HG03097 (cell line): Measurements from ENCODE around the gene NREP.
A peak's percentile ranks its signal among the peaks of the same experiment; 100 is the strongest.
"Not testable (repeated sequence)": the region's sequence is repeated elsewhere in the genome, so short reads cannot be mapped to it uniquely, and the experiment has no call there.

Experiments used
- ATAC-seq: cut with Tn5 transposase; IDR thresholded peaks from one replicate; pipeline ENCODE4 v1.9.1; 2021; ENCODE audit not compliant: unreplicated experiment, low FRiP score

Gene NREP

DNA sequence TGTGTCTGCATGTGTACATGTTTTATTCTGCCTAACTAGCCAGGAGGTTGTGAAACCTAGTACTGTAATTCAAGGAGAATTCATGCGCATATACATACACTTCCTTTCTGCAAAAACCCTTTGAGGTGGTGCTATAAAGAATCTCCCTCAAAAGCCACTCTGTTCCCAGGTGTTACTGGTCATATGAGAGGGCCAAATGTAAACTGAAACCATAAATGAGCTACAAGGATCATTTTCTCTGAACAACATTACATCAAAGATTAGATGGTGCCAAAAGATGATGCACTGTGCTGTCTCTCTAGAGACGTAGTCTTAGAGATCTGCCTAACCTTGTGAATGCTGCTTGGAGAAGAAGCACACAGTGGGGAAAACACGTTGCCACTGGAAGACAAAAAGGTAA lies 15.7 kb downstream of the NREP start:
- peak; percentile 59 for ATAC-seq

DNA sequence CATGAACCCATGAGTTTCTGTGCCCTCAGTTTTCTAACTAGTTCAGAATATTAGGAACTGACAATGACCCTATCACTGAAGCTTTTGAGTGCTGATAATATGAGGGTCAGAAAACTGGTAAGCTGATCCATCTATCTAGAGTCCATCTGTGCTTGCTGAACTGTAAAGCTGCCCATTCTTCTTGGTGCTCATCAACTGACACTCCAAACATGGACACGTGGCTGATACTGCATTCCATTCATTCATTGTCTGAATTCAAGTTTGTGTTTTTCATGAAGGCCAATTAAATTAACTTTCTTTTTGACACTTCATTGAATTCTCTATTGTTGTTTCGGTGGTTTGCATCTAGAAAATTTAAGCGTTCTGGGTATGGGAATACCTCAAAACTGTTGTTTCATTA lies 17.6 kb downstream of the NREP start:
- ATAC-seq: no peak

DNA sequence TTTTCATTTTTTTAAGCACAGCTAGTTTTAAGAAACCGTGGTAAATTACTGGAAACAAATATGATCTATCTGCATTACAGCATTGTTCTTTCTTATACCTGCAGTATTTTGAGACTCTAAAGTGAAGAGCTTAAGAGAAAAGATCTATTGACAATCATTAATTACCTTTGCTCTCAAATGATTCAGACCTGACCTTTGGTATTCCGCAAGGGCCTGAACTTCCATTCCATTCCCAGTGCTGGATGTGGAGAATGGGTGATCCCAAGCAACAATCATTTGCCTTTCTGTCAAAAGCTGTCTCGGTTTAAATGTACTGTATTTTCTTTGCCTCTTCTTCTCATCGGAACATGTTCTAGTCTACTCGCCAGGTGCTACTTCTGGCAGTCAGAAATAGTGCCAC lies 18.9 kb downstream of the NREP start:
- ATAC-seq: no peak

DNA sequence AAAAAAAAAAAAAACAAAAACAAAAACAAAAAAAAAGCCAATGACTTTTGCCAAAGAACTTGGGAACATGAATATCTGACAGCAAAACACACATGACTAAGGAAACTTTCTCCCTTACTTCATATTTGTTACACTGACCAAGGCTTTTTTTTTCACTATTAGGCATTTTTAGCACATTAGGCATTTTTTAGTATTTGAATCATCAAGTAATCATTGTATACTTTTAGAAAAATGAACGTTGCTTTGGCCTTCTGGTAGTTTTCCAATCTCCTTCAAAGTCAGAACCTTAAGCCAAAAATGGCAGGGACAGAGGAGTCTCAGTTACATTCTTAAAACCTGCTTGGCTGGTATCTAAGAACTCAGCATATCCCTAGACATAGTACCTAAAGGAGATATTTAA lies 19.3 kb downstream of the NREP start:
- no peak for ATAC-seq

DNA sequence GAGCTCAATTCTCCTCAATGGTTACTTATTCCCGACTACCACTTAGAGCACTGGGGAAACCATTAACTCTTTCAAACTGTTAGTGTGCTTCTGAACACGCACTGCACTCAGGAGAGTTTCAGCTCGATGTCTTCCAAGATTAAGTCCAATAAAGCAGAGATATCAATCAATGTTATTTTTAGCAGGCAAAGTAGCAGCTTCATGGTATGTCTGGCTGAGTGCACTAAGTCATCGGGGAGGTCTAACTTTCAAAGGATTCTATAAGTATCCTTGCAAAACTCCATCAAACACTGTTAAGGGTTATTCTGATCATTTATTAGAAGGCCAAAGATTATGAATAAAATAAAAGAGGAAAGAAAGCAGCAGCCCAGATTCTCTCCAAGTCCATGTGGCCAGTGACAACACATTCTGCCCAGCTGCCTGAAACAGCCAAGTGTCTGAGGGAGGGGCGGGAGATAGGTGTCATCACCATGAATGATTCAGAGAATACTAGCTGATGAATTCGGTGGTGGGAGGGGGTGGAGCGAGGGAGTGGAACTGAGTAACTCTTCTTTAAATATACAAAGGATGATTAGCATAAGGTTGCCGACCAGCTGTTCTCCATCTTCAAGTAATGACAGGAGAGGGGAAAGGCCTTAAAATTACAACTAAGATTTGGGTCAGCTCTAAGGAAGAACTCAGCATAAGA lies 21.3 kb downstream of the NREP start:
- ATAC-seq: no peak

DNA sequence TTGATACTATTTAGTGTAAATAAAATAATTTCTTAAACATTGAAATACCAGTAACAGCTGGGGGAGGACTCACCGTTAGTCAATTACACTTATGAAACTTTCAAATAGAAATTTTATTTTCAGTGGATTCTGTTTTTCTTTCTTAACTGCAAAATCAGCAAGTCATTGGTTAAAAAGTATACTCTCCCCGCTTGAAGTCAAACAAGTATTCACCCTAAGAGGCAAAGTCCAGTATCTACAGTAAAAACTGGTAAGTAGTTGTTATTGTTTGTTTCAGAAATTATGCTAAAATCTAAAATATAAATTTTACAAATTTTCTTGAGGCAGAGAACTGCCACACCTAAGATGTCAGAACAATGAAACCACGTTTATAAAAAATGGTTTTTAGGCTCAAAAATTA lies 22.4 kb downstream of the NREP start:
- no peak for ATAC-seq

DNA sequence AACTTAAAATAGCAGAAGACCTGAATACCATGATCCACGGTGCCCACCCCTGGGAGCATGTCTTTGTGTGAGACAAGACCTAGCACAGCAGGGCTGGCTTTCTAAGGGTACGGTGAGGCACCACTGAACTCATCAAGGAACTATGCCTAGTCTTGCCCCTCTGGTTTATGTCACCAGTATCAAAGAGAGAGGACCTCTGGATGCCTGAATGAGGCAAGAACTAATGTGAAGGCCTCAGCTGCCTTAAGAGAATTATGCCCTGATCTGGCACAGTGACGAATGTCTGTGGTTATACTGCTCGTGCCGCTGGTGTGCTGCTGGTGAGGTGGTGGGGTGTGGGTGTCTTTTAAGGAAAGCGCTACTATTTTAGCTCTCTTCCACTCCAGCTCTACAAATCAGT lies 23.0 kb downstream of the NREP start:
- no peak for ATAC-seq

DNA sequence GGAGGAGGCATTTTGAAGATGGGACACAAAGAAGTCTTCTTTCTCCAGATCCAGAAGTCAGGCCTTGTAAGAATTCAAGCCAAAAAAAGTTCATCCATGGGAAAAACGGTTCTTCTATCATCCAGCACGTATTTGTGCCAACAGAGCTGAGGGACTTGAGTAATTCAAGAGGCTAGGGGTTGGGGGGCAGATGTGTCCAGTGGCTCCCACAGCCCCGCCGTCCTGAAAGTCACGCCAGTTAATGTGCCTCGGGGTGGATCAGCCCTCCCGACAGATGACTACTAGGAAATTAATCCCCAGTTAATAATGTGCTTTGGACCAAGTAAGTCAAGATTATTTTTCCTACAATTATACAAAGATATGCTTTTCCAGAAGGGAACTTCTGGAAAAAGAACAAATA lies 23.4 kb downstream of the NREP start:
- no peak for ATAC-seq

DNA sequence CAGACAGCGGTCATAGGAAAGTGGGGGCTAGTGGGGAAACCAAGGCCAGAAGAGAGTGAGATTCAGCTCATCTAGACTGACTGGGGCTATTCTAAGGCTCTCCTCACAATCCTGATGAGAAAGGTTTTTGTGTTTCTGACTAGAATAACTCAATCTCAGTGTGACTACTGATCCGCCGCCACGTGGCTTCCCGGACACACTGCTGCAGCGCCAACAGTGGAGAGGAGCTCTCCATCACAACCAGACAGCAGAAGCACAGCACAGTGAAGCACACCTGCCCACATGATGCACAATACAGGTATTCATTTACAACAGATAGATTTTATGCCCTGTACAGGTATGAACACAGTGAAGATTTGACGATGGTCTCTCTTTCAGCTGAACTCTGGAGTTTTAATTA lies 25.4 kb downstream of the NREP start:
- ATAC-seq: no peak

DNA sequence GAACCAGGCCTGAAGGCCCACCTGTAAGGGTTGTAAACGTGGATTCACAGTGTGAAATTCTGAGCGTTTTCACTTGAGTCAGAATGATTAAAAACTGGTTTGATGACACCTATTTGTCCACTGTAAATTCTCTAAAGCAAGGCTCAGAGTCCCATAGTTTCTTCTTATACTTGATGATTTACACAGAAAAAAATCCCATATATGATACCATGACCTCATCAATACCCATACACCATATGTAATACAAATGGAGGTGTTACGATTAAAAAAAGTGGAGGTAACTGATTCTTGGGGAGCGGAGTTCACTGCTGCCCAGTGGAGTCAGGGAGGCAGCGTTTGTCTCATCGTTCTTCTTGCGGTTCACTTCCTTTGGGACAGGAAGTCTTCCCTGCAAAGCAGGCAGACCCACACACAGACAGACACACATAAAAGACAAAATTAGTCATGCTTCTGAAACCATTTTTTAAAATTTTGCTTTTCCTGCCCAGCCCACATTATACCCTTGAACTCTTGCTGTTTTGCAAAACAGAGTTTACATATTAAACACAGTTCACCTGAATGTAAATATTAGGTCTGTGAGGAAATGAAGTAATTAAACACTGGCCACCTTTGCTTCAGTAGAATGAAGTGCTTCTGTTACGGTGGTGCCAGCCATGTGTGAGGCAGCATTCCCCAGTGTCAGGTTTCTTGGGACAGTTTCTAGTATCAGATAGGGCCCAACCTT lies 26.2 kb downstream of the NREP start:
- ATAC-seq: peak; percentile 72

DNA sequence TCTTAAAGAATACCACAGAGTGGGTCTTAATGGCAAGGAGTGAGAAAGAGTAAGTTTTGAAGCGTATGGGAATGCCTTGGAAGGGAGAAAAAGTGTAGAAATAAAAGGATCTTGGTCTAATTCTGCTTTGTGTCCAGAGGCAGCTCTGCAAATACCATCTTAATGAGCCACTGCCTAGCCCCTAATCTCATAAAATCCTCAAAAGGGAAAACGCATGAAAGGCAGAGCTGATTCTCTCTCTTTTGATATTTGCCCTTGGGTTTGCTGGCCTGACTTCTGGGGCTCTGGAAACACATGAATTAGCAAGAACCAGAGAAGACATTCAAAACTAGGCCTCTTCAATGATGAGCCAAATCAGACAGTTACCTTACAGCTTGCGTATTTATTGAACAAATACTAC lies 28.1 kb downstream of the NREP start:
- ATAC-seq: no peak

DNA sequence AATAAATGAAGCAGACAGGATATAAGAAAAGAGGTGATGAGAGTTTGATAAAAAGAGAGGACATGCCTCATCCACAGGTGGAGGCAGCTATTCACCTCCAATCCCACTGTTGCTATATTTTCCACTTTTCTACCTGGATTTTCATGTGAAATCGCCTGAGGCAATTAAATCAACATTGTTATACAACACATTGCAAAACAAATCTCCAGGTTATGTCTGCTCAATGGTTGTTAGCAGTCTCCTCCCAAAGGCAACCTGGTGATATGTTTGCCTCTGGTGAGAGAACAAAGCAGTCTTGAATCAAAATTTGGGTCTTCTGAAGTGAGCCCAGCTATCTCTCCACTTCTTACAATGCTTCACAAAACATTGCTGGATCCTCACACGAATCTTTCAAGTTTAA lies 30.0 kb downstream of the NREP start:
- ATAC-seq: no peak

DNA sequence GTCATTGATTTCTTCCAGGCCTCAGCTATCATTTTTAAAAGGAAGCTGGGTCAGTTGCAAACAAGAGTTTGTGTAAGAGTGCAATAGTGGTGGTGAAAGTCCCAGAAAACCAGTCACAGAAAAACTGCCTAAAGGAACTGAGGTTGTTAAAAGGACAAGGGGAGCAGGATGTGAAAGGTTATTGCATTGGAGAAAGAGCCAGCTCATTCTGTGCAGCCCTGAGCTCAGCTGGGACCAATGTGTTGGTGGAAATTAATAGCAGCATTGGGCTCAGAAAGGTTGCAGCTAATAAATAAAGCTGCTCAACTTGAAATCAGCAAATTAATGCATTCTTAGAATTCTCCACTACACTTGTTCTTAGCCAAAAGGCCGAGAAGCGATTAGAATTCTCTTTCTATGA lies 34.9 kb downstream of the NREP start:
- no peak for ATAC-seq

DNA sequence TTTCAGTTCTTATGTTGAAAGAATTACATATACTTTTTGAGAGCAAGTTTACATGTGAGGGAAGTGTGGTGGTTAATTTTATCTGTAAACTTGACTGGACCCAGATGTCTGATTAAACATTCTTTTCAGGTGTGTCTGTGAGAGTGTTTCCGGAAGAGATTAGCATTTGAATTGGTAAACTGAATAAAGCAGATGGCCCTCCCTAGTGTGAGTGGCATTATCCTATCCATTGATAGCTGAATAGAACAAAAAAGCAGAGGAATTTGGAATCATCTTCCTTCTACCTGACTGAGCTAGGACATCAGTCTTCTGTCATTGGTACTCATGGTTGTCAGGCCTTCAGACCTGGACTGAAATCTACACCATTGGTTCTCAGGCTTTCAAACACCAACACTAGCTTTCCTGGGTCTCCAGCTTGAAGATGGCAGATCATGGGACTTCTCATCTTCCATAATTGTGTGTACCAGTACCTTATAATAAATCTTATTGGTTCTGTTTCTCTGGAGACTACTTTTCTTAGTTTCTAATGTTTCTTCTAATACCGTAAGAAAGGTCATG lies 36.6 kb downstream of the NREP start:
- no peak for ATAC-seq

DNA sequence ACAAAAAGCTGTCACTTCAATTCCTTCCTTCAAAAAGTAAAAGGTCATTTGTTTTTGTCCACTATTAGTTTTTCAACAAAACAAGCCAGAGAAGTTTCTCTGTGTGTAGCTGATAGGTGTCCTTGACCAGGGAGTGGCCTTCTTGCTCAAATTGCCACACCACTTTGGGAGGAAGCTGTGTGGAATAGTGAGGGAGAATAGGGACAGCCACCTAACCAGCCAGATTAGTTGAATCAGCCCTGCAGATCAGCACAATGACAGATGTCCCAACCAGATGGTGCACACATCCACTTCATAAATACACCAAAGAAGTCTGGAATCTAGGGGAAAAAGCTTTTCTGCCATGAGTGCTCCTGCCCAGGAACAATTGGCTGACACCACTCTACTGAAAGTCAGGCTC lies 37.2 kb downstream of the NREP start:
- ATAC-seq: no peak

DNA sequence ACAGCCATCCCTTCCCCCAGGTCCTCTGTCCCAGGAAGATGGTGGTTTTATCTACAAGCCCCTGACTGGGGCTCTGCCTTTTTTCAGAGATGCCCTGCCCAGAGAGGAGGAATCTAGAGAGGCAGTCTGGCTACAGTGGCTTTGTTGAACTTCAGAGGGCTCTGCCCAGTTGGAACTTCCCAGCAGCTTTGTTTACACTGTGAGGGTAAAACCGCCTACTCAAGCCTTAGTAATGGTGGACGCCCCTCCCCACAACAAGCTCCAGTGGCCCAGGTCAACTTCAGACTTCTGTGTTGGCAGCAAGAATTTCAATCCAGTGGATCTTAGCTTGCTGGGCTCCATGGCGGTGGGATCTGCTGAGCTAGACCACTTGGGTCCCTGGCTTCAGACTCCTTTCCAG lies 40.2 kb downstream of the NREP start:
- ATAC-seq: not testable (repeated sequence)

DNA sequence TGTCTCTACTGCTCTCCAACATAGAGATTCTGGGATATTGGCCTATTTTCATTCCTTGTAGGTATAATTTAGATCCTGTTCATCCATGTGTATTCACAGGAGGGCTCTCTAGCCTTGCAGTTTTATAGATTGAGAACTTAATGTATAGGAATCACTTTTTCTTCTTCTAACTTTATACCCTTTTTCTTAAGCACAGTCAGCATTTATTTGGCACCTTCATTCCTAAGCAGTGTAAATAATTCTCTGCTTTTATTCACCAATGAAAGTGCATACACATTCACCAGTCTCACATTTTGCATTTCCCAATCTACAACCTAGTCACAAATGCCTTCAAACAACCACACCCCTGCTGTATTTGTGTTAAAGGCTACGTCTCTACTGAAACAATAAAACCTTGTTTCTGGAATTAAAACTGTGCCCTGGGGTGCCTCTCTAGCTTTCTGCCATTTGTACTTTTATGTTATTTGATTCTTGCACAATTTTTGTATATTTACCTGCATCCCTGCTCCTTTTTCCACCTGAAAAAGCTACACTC lies 49.3 kb downstream of the NREP start:
- ATAC-seq: no peak

DNA sequence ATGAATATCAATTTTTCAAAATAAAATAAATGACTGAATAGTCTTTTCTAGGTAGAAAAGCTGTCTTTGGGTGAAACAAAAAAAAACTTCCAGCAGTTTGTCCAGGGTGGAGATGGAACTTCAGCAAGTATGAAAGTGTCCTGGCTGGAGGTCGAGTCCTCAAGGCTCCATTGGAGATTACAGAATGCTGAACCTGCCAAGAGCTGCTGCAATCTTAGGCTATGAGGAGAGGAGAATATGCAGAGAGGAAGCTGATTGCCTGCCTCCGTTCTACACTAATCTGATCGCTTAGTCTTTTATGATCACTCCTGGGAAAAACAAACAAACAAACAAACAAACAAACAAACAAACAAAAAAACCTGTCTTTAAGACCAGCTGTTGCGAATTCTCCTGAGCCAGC lies 50.6 kb downstream of the NREP start:
- no peak for ATAC-seq

DNA sequence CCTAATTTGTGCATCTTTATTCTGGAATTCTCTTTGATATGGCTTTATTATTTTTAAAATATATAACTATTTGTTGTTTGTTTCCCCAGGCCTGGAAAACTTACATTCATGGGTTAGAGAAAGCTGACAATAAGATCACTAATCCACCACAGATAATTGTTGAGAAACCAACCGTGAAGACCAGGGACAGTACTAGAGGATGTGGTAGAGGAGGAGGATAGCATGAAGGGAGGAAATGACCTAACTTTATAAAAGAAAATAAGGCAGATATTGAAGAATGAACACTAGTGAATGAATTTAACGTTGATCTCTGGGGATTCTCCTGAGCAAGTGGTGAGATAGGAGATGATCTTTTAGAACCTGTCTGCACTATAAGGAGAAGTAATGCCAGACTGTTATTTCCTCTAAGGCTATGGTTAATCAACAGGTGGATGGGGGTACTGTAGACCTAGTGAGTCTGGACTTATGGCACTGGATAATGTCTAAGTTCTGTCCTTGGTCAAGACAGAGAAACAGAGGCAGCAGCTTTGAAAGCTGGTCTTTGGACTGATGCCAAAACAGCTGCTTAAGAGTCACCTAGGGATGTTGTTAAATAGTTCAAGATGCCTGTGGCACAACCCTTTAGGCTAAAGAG lies 52.4 kb downstream of the NREP start:
- ATAC-seq: peak; percentile 39

DNA sequence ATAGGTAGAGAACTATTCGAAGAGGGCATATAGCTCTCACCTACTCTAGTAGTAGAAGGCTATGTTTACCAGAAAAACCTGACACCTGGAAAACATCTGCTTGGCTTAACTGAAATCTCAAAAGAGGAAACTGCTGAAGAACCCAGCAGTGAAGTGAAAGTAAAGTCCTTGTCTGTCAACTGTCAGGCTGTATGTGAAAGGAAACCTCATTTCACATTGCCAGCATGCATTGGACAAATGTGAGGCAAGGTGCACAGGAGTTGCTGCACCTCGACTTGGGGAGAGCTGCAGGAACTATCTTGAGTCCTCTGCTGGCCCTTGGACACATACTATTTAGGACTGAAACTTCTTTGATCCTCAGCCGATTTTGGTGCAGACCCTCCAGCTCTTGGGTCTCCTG lies 53.3 kb downstream of the NREP start:
- ATAC-seq: peak; percentile 96

DNA sequence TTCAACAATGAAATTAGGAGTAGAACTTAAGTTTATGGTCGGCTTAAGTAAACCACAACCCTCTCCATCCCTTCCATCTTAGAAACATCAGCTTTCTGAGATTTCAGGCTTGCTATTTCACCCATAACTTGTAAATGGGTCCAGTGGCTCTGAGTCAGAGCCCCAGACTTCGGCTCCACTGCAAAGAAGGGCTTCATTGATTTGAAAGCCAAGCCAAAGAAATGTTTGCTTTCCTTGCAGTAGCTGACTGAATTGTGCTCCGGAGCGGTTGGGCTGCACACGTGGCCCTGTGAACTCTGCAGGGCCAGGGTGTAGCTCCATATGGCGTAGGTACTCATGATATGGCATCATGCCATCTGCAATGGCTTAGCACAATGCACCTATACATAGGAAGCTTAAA lies 57.0 kb downstream of the NREP start:
- ATAC-seq: no peak
